GM04504 (cell line): ENCODE results near the gene C1QTNF1.
"Not testable (repeated sequence)": the region's sequence is repeated elsewhere in the genome, so short reads cannot be mapped to it uniquely, and the experiment has no call there.

Experiments used
- DNase-seq: peaks from one replicate; pipeline ENCODE4 v3.0.0-alpha.2; 2012; ENCODE audit warnings: low read depth

The C1QTNF1 gene

DNA sequence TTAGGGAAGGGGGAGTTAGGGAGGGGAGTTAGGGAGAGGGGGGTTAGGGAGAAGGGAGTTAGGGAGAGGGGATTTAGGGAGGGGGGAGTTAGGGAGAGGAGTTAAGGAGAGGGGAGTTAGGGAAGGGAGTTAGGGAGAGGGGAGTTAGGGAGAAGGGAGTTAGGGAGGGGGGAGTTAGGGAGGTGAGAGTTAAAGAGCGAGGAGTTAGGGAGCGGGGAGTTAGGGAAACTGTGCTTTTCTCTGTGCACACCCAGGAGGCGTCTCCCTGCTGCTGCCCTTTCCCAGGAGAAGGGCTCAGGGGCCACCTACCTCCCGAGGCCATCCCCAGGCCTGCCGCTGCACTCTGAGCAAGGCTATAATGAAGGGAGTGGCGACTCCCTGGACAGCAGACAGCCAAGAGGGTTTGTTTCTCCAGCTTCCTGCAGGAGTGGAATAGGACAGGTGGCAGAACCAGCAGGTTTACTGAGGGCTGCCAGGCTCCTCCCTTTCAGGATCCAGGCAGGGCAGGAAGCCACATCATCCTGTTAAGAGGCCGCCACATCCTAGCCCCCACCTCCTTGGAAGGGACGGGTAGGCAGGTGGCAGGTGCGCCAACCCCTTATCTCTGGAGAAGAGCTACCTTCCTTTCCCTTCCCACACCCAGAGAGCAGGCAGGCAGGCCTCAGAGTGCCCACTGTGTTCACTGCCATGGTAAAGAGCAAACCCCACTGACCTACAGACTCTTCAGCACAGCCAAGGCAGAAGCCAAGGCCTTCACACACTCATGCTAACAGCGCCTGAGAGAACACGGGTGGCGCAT, 18.7 kb upstream of the C1QTNF1 start:
- no peak for DNase-seq

- no peak for DNase-seq
These were observed 17.9 kb upstream of the C1QTNF1 start for GRCh38 chr17:79006046-79006445.

GRCh38 chr17:79006794-79007503, 17.0 kb upstream of the C1QTNF1 start:
- DNase-seq = no peak

GRCh38 chr17:79007504-79008381, 16.2 kb upstream of the C1QTNF1 start:
- no peak for DNase-seq

GRCh38 chr17:79008666-79009387, 15.1 kb upstream of the C1QTNF1 start:
- DNase-seq = no peak

GRCh38 chr17:79009397-79010303, 14.3 kb upstream of the C1QTNF1 start, which contains the start of gene CANT1:
CANT1 (minus strand) TSS chr17:79009764; CDS start chr17:78997622, 12,142 bp downstream.
- peak; percentile 65 for DNase-seq

- no peak for DNase-seq
These were observed 13.7 kb upstream of the C1QTNF1 start for GRCh38 chr17:79010304-79010646.

DNA sequence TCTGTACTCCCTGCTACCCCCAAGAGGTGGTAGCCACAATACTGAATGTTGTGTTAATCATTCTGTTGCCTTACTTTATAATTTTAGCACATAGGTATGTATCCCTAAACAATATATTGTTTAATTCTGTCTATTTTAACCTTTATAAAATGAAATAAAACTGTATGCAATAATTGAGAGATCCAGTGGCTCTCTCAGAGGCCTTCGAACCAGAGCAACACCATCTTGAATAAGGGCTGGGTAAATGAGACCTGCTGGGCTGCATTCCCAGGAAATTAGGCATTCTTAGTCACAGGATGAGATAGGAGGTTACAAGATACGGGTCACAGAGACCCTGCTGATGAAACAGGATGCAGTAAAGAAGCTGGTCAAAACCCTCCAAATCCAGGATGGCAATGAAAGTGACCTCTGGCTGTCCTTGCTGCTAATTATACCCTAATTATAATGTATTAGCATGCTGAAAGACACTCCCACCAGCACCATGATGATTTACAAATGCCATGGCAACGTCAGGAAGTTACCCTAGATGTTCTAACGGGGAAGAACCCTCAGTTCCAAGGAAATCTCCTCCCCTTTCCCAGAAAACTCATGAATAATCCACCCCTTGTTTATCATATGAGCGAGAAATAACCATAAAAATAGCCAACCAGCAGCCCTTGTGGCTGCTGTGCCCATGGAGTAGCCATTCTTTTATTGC, 12.4 kb upstream of the C1QTNF1 start:
- DNase-seq = no peak

GRCh38 chr17:79012563-79013134, 11.3 kb upstream of the C1QTNF1 start:
- no peak for DNase-seq

DNA sequence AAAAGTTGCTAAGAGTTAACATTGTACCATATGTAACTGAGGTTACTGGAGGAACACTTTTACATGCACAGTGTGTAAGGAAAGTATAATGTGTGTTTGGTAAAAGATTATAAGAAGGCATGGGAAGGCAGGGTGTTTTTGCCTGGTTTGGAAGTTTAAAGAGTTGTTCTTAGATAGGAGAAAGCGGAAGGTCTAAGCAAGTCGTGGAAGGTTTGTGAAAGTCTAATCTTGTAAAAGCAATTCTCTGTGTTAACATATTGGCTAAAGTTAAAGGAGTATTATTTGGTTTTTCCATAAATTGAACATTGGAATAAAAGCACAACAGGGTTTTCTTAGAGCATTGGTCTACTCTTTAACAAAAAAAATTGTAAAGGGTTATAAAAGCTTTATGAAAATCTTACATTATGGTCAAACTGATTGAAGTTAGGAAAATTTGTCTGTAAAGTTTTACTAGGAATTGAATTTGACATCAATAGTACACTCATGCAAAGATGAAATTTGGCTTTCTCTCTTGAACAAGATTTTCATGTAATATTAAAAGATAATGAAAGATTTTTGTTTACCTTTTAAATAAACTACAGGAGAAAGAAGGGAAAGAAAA, 9.7 kb upstream of the C1QTNF1 start:
- no peak for DNase-seq

GRCh38 chr17:79017546-79018369, 6.2 kb upstream of the C1QTNF1 start:
- DNase-seq = no peak

- no peak for DNase-seq
These were observed 5.6 kb upstream of the C1QTNF1 start for GRCh38 chr17:79018370-79018695.

DNA sequence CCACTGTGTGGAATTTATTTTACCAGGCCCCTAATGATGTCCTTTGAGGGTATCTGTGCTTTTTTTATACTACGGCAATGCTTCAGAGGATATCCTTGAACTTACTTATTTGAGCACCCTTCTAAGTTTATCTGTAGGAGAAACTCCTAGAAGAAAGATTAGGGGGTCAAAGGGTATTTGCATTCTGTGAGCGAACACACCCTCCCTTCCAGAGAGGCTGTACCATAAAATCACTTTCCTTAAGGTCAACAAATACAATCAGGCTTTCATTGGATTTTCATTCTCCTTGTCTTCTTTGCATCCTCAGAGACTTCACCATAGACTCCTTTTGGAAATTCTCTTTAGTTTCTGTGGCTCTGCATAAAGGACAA, 4.7 kb upstream of the C1QTNF1 start:
- DNase-seq = no peak

- no peak for DNase-seq
These were observed 4.1 kb upstream of the C1QTNF1 start for GRCh38 chr17:79019632-79020584.

- DNase-seq = no peak
These were observed 3.2 kb upstream of the C1QTNF1 start for GRCh38 chr17:79020631-79021301.

DNA sequence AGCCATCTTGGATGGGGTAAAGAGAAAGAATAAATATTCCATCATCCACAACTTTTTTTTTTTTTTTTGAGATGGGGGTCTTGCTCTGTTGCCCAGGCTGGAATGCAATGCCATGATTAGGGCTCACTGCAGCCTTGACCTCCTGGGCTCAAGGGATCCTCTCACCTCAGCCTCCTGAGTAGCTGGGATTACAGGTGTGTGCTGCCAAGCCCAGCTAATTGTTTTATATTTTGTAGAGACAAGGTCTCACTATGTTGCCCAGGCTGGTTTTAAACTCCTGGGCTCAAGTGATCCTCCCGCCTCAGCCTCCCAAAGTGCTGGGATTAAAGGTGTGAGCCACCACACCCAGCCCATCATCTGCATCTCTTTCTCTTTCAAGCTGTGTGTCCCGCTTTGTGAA, 2.0 kb upstream of the C1QTNF1 start:
- not testable (repeated sequence) for DNase-seq

DNA sequence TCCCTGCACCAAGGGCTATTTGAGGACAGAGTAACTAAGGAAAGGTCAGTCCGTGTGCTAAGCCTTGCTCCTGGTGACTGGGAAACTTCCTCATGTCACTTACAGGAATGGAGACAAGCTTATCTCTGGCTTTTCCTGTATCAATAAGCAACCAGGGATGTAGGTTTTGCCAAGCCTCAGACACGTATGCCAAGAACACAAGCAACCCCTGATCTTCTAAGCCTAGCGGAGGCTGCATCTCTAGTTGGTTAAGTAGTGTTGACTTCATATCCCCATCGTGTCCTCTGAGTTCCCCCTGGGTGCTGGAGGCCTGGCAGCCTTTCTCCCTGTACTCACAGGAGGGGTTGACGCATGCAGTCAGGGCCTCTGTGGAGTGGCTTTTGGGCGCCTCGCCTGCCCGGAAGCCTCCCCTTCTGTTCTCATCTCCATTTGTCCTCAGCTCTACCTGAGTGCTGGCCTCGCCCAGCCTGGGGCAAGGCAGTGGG, 1.4 kb upstream of the C1QTNF1 start:
- DNase-seq = no peak
